ENCODE results near the gene NAIF1. TPM values are rescaled to one million over a fixed set of nuclear protein-coding genes. Genes with fewer than 3 reads are reported as not detected.

Gene NAIF1
- total RNA-seq, 1 donor from 2014 or later: 9.5 TPM

DNA sequence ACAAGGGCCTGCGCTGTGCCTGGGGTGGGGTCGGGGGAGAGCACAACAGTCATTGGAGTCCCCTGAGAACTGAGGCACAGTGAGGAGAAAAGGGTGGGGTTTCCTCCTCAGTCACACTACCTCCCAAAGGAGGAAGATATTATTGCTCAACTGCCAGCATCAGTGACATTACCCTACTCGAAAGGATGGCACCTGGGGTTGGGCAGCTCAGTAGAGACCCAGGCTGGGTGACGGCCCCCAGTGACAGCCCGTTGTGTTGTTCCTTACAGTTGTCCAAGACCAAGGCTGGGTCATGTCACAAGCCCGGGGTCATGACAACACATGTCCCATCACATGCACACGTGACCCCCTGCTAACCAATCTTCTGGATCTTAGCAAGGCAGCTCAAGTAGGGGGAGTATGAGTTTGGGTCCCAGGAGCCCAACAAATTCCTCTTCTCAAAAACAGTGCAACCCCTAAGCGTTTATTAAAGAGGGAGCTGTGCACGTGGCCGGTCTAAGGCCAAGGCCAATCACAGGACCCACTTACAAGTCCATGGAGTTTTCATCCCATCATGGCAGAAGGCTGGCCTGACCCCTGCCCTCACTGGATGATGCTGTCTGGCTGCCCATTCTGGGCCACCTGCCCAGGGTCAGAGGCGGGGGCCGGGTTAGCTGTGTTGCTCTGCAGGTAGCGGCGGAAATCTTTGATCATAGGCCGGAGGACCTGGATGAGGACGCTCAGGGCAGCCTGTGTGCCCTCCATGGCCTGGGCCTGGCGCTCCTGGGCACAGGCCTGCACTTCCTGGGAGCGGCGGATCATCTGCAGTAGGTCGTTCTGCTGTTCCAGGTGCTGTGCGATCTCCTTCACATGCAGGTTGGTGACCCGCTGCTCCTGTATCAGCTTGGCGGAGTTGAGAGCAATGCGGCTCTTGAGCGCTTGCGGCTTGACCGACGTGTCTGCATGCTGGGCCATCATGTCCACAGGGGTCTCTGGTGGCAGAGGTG is 4.0 kb downstream of the NAIF1 start:
- peaks cover 2% of the 10 kb centered on the region for H3K27me3 Mint-ChIP-seq (ENCODE audit: insufficient read depth, low read depth)
- no peaks in the 10 kb centered on the region for H3K27me3 ChIP-seq
- no peaks in the 10 kb centered on the region for H3K36me3 ChIP-seq
- no peak for DNase-seq (ENCODE audit: low spot score)
- H4K20me1 ChIP-seq (ENCODE audit: low read depth): no peaks in the 10 kb centered on the region
- H3K4me2 ChIP-seq: no peak overlapping the region
- H3K4me1 Mint-ChIP-seq: peaks cover 12% of the 10 kb centered on the region
- H3K36me3 Mint-ChIP-seq: peaks cover 12% of the 10 kb centered on the region
- peaks cover 10% of the 10 kb centered on the region for H3K79me2 ChIP-seq (ENCODE audit: low read depth)
- peaks cover 6% of the 10 kb centered on the region for H3F3A ChIP-seq (ENCODE audit: low read depth)
- H3K4me3 Mint-ChIP-seq: no peak overlapping the region
- H3K4me3 ChIP-seq: no peak overlapping the region
- H3K9me3 Mint-ChIP-seq: peaks cover 3% of the 10 kb centered on the region
- peaks cover 6% of the 10 kb centered on the region for H3K4me1 ChIP-seq
- no peaks in the 10 kb centered on the region for H3K9me3 ChIP-seq (ENCODE audit: low read depth)
- H3K27ac ChIP-seq: no peak overlapping the region
- peak overlapping the region; percentile 33 for H3K27ac Mint-ChIP-seq
- no peak overlapping the region for H2AFZ ChIP-seq (replicated peaks)
- H3K9ac ChIP-seq: no peak overlapping the region
- TF ChIP-seq EZH2 (IDR thresholded peaks at IDR 0.05) (no peak), EZH2phosphoT487 (IDR thresholded peaks at IDR 0.05) (no peak)
- TF ChIP-seq, protein P1, sequence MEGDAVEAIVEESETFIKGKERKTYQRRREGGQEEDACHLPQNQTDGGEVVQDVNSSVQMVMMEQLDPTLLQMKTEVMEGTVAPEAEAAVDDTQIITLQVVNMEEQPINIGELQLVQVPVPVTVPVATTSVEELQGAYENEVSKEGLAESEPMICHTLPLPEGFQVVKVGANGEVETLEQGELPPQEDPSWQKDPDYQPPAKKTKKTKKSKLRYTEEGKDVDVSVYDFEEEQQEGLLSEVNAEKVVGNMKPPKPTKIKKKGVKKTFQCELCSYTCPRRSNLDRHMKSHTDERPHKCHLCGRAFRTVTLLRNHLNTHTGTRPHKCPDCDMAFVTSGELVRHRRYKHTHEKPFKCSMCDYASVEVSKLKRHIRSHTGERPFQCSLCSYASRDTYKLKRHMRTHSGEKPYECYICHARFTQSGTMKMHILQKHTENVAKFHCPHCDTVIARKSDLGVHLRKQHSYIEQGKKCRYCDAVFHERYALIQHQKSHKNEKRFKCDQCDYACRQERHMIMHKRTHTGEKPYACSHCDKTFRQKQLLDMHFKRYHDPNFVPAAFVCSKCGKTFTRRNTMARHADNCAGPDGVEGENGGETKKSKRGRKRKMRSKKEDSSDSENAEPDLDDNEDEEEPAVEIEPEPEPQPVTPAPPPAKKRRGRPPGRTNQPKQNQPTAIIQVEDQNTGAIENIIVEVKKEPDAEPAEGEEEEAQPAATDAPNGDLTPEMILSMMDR (IDR thresholded peaks at IDR 0.05): no peak

GRCh38 chr9:128062279-128062678 is 4.8 kb downstream of the NAIF1 start:
- no peak for TF ChIP-seq EZH2phosphoT487 (IDR thresholded peaks at IDR 0.05)
- no peak for TF ChIP-seq EZH2 (IDR thresholded peaks at IDR 0.05)
- TF ChIP-seq, protein P1 (IDR thresholded peaks at IDR 0.05): no peak
- H3K4me1 ChIP-seq: peaks cover 12% of the 10 kb centered on the region
- H2AFZ ChIP-seq (replicated peaks): no peak overlapping the region
- H3K4me3 ChIP-seq: no peak overlapping the region
- Mint-ChIP-seq H3K4me1 (peaks cover 21% of the 10 kb centered on the region), H3K36me3 (peaks cover 12% of the 10 kb centered on the region), H3K27me3 (ENCODE audit: insufficient read depth, low read depth) (peaks cover 2% of the 10 kb centered on the region), H3K4me3 (no peak overlapping the region), H3K9me3 (peaks cover 3% of the 10 kb centered on the region), H3K27ac (no peak overlapping the region)
- H3K79me2 ChIP-seq (ENCODE audit: low read depth): peaks cover 10% of the 10 kb centered on the region
- no peak for DNase-seq (ENCODE audit: low spot score)
- no peak overlapping the region for H3K4me2 ChIP-seq
- H3F3A ChIP-seq (ENCODE audit: low read depth): peaks cover 11% of the 10 kb centered on the region
- H3K27ac ChIP-seq: no peak overlapping the region
- no peaks in the 10 kb centered on the region for H3K36me3 ChIP-seq
- no peaks in the 10 kb centered on the region for H4K20me1 ChIP-seq (ENCODE audit: low read depth)
- H3K9me3 ChIP-seq (ENCODE audit: low read depth): no peaks in the 10 kb centered on the region
- no peak overlapping the region for H3K9ac ChIP-seq
- no peaks in the 10 kb centered on the region for H3K27me3 ChIP-seq

DNA sequence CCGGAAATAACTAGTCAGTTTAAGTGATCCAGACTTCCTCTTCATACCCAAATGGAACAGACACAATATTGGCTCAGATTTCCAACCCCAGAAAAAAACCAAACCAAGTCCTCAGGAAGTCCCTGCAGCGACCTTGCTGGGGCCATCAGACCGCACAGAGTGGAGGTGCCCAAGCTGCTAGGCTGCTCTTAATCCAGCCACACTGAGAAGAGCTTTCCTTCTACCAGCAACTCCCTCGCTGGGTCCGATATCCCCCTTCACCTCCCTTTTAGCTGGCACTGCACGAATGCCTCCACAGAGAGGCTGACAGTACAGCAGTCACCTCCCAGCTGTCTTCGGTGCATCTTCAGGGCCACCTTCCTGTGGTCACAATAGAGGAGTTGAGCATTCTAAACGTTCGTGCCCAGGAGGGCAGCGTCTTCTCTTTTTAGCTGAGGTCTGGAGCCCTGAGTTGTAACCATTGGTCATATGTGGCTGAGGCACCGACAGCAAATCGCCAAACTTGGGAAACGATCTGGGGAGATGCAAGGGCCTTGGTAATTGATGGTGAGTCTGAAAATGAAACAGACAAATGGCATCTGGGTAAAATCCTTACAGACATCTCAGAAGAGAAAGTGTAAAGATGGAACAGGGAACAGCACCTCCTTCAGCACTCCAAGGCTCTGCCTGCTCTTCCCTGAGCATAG is 5.7 kb downstream of the NAIF1 start:
- peaks cover 9% of the 10 kb centered on the region for H3K79me2 ChIP-seq (ENCODE audit: low read depth)
- no peak overlapping the region for H3K4me3 Mint-ChIP-seq
- H3K4me3 ChIP-seq: no peak overlapping the region
- peaks cover 27% of the 10 kb centered on the region for H3K4me1 Mint-ChIP-seq
- H3K27ac ChIP-seq: no peak overlapping the region
- peaks cover 12% of the 10 kb centered on the region for H3K36me3 Mint-ChIP-seq
- no peak for DNase-seq (ENCODE audit: low spot score)
- H3K27me3 ChIP-seq: no peaks in the 10 kb centered on the region
- H3K27me3 Mint-ChIP-seq (ENCODE audit: insufficient read depth, low read depth): peaks cover 2% of the 10 kb centered on the region
- TF ChIP-seq, protein P1 (IDR thresholded peaks at IDR 0.05): no peak
- no peak for TF ChIP-seq EZH2 (IDR thresholded peaks at IDR 0.05)
- no peak for TF ChIP-seq EZH2phosphoT487 (IDR thresholded peaks at IDR 0.05)
- peak overlapping the region; percentile 50 for H3K27ac Mint-ChIP-seq
- H3K4me2 ChIP-seq: no peak overlapping the region
- H3K9me3 ChIP-seq (ENCODE audit: low read depth): no peaks in the 10 kb centered on the region
- H2AFZ ChIP-seq (replicated peaks): no peak overlapping the region
- H3K9ac ChIP-seq: no peak overlapping the region
- H3F3A ChIP-seq (ENCODE audit: low read depth): peaks cover 19% of the 10 kb centered on the region
- H4K20me1 ChIP-seq (ENCODE audit: low read depth): no peaks in the 10 kb centered on the region
- H3K36me3 ChIP-seq: no peaks in the 10 kb centered on the region
- H3K4me1 ChIP-seq: peaks cover 15% of the 10 kb centered on the region
- peaks cover 3% of the 10 kb centered on the region for H3K9me3 Mint-ChIP-seq
